Hepatocyte (in vitro differentiated cells): ENCODE data around the gene SYCE3.

Experiments used
- CTCF ChIP-seq: fragments of 200-600 bp; sonication (generic); IDR thresholded peaks from 2 replicates; pipeline ENCODE4 v1.5.1; 2016; ENCODE audit warnings: antibody characterized with exemption, mild to moderate bottlenecking; ENCODE audit not compliant: poor library complexity
- EZH2 ChIP-seq: fragments of 200-600 bp; sonication (generic); IDR thresholded peaks from 2 replicates; pipeline ENCODE4 v1.6.1; 2016; ENCODE audit warnings: antibody characterized with exemption, mild to moderate bottlenecking, borderline replicate concordance

- TF ChIP-seq CTCF (no peak), EZH2 (no peak)
These were observed 46.3 kb upstream of the SYCE3 start for GRCh38 chr22:50608996-50609395.
